Fibroblast of pulmonary artery (primary cell): ENCODE data around the gene GIN1.
A peak's percentile ranks its signal among the peaks of the same experiment; 100 is the strongest.

Experiments
- DNase-seq: peaks from one replicate; pipeline ENCODE4 v3.0.0-alpha.2; 2010; ENCODE audit warnings: low read depth
- H3K4me3 ChIP-seq: replicated peaks from 2 replicates; pipeline ENCODE4 v1.5.1; 2011; ENCODE audit warnings: low read depth, mild to moderate bottlenecking, control low read depth, low read length, moderate library complexity
- CTCF ChIP-seq: IDR thresholded peaks from 2 replicates; pipeline ENCODE4 v1.5.1; 2011; ENCODE audit warnings: mild to moderate bottlenecking, control low read depth, low read length, inconsistent platforms; ENCODE audit errors: missing control alignments

GIN1 gene

GRCh38 chr5:103041071-103041676, 78.8 kb downstream of the GIN1 start:
- H3K4me3 ChIP-seq: no peak overlapping the region
- peak; percentile 82 for DNase-seq
- TF ChIP-seq CTCF: peak; percentile 51

GRCh38 chr5:103037673-103038455, 82.1 kb downstream of the GIN1 start:
- no peak for TF ChIP-seq CTCF
- DNase-seq: no peak
- H3K4me3 ChIP-seq: no peak overlapping the region

- no peak overlapping the region for H3K4me3 ChIP-seq
- DNase-seq: no peak
- no peak for TF ChIP-seq CTCF
These were observed 83.3 kb downstream of the GIN1 start for GRCh38 chr5:103036601-103037000.
